Lower leg skin (tissue), 4 donors: Measurements from ENCODE around the gene PIGL. TPM values are rescaled to one million over a fixed set of nuclear protein-coding genes. Genes with fewer than 3 reads are reported as not detected.
"Not testable (repeated sequence)": the region's sequence is repeated elsewhere in the genome, so short reads cannot be mapped to it uniquely, and the experiment has no call there.

Experiments used
- DNase-seq, 2 donors: peaks; one replicate each; pipeline ENCODE4 v3.0.0-alpha.2; 2019; ENCODE audit warnings: low spot score in 2 of 2
- H3K4me3 ChIP-seq: fragments of 200-600 bp; sonication (generic); 2 replicates; pipeline ENCODE4 v1.5.1; 2017; ENCODE audit warnings: mild to moderate bottlenecking, low read depth; ENCODE audit not compliant: poor library complexity, severe bottlenecking
- CTCF ChIP-seq, 3 donors: fragments of 450-650 bp; IDR thresholded peaks; one replicate each; pipeline ENCODE4 v1.5.1; 2016; ENCODE audit warnings: antibody characterized with exemption in 3 of 3, mild to moderate bottlenecking in 3 of 3, moderate library complexity in 2 of 3
- POLR2A ChIP-seq, 2 donors: fragments of 450-650 bp; IDR thresholded peaks; one replicate each; pipeline ENCODE4 v1.6.1; 2016 to 2017; ENCODE audit warnings: antibody characterized with exemption in 2 of 2, mild to moderate bottlenecking in 1 of 2, moderate library complexity in 1 of 2
- WGBS, 2 donors: methylation state at CpG; one replicate each; pipeline ENCODE4 v1.1.5; 2018; 5-methylcytosine and 5-hydroxymethylcytosine counted together
- intact Hi-C: fragments of 100-400 bp; cut with DNase I; formaldehyde crosslinking; loops from one replicate; pipeline ENCODE4 v1.15.0; 2023; ENCODE audit warnings: low total_unique reads
- total RNA-seq, 4 donors: library from RNA; depleted of rRNA; stranded (reverse); fragments of >200 nt; gene quantifications; one replicate each; pipeline ENCODE4 v1.1.0, GENCODE V29; 2016

PIGL gene
- total RNA-seq, 4 donors from 2014 or later = 25.5 to 93.4 (median 40.7) TPM

GRCh38 chr17:16300554-16300953 is 83.5 kb downstream of the PIGL start:
- whole genome bisulfite sequencing, 2 donors = 97 to 98% methylated on average over 3 of the region's 3 CpGs
- no peak for DNase-seq
- TF ChIP-seq CTCF (IDR thresholded peaks at IDR 0.05) = no peak
- H3K4me3 ChIP-seq = no peak overlapping the region
- intact Hi-C loops = no loop called here

GRCh38 chr17:16301963-16302855 is 85.2 kb downstream of the PIGL start:
- no peak overlapping the region for H3K4me3 ChIP-seq
- DNase-seq = no peak
- WGBS, 2 donors = 96 to 97% methylated on average over 13 of the region's 13 CpGs
- intact Hi-C loops = no loop called here
- TF ChIP-seq CTCF (IDR thresholded peaks at IDR 0.05) = no peak
- TF ChIP-seq POLR2A (IDR thresholded peaks at IDR 0.05) = no peak

- 85 to 88% methylated on average over 4 of the region's 4 CpGs for WGBS, 2 donors
- TF ChIP-seq POLR2A (IDR thresholded peaks at IDR 0.05) (no peak), CTCF (IDR thresholded peaks at IDR 0.05) (no peak)
- DNase-seq = no peak
- H3K4me3 ChIP-seq = no peak overlapping the region
- intact Hi-C loops = no loop called here
Observed at GRCh38 chr17:16302856-16303255, 85.8 kb downstream of the PIGL start.

- 76 to 79% methylated on average over 3 of the region's 3 CpGs for WGBS, 2 donors
- intact Hi-C loops = no loop called here
- TF ChIP-seq CTCF (IDR thresholded peaks at IDR 0.05) (no peak), POLR2A (IDR thresholded peaks at IDR 0.05) (no peak)
- H3K4me3 ChIP-seq = no peak overlapping the region
- DNase-seq = no peak
Observed at GRCh38 chr17:16304830-16305229, 87.8 kb downstream of the PIGL start.

GRCh38 chr17:16306211-16306610 is 89.2 kb downstream of the PIGL start:
- WGBS, 2 donors = 91 to 92% methylated on average over 8 of the region's 8 CpGs
- H3K4me3 ChIP-seq = no peak overlapping the region
- TF ChIP-seq POLR2A (IDR thresholded peaks at IDR 0.05) = no peak
- no peak for TF ChIP-seq CTCF (IDR thresholded peaks at IDR 0.05)
- DNase-seq = no peak
- intact Hi-C loops = no loop called here

GRCh38 chr17:16312061-16312460 is 95.1 kb downstream of the PIGL start:
- DNase-seq, H3K4me3 ChIP-seq, intact Hi-C loops: not testable (repeated sequence)
- 97% methylated on average over 18 to 33 of the region's 34 CpGs for WGBS, 2 donors
